Caki2 (cell line): Measurements from ENCODE around the gene FZD7. TPM values are rescaled to one million over a fixed set of nuclear protein-coding genes. Genes with fewer than 3 reads are reported as not detected.

Experiments used
- DNase-seq: peaks from one replicate; pipeline ENCODE4 v3.0.0-alpha.2; 2015; ENCODE audit warnings: low read depth
- in situ Hi-C: cut with HindIII; loops from 2 replicates; pipeline ENCODE4 v1.10.0; 2016; ENCODE audit warnings: low sequenced_read_pairs, low pct_unique_long_range_greater_than_20kb, mixed read lengths
- total RNA-seq: library from RNA; depleted of rRNA; stranded (reverse); fragments of >200 nt; shearing (Covaris generic); gene quantifications from 2 replicates; pipeline ENCODE4 v1.2.3, GENCODE V29; 2014; ENCODE audit warnings: low replicate concordance

FZD7 gene
- total RNA-seq, 1 experiment from 2014 or later: 83.2 TPM

- DNase-seq: no peak
- in situ Hi-C loops: no loop called here
Measured at GRCh38 chr2:202007983-202008354, 25.7 kb upstream of the FZD7 start.

- in situ Hi-C loops: no loop called here
- no peak for DNase-seq
Measured at GRCh38 chr2:202009019-202009481, 24.6 kb upstream of the FZD7 start.

GRCh38 chr2:202009581-202009980 lies 24.1 kb upstream of the FZD7 start:
- in situ Hi-C loops: no loop called here
- DNase-seq: no peak

- DNase-seq: no peak
- in situ Hi-C loops: no loop called here
Measured at GRCh38 chr2:202014318-202014717, 19.3 kb upstream of the FZD7 start.

- in situ Hi-C loops: no loop called here
- no peak for DNase-seq
Measured at GRCh38 chr2:202014759-202015211, 18.9 kb upstream of the FZD7 start.

- no peak for DNase-seq
- in situ Hi-C loops: no loop called here
Measured at GRCh38 chr2:202015471-202015870, 18.2 kb upstream of the FZD7 start.

GRCh38 chr2:202016579-202017227 lies 17.0 kb upstream of the FZD7 start:
- no peak for DNase-seq
- in situ Hi-C loops: no loop called here

GRCh38 chr2:202017940-202018339 lies 15.7 kb upstream of the FZD7 start:
- DNase-seq: no peak
- in situ Hi-C loops: no loop called here

- in situ Hi-C loops: no loop called here
Measured at GRCh38 chr2:202018950-202019349, 14.7 kb upstream of the FZD7 start.

GRCh38 chr2:202019689-202020450 lies 13.8 kb upstream of the FZD7 start:
- in situ Hi-C loops: no loop called here
- no peak for DNase-seq

More at GRCh38 chr2:202018950-202019349, 14.7 kb upstream of the FZD7 start:
- DNase-seq: no peak

GRCh38 chr2:202022755-202023154 lies 10.9 kb upstream of the FZD7 start:
- in situ Hi-C loops: no loop called here
- no peak for DNase-seq

GRCh38 chr2:202023198-202023903 lies 10.3 kb upstream of the FZD7 start:
- in situ Hi-C loops: no loop called here

GRCh38 chr2:202023904-202024266 lies 9.8 kb upstream of the FZD7 start:
- no peak for DNase-seq
- in situ Hi-C loops: no loop called here

More at GRCh38 chr2:202023198-202023903, 10.3 kb upstream of the FZD7 start:
- no peak for DNase-seq

- in situ Hi-C loops: no loop called here
- no peak for DNase-seq
Measured at GRCh38 chr2:202024871-202025270, 8.8 kb upstream of the FZD7 start.

- DNase-seq: no peak
- in situ Hi-C loops: no loop called here
Measured at GRCh38 chr2:202025816-202026215, 7.8 kb upstream of the FZD7 start.

- in situ Hi-C loops: no loop called here
- no peak for DNase-seq
Measured at GRCh38 chr2:202026507-202026906, 7.1 kb upstream of the FZD7 start.

GRCh38 chr2:202030691-202031090 lies 3.0 kb upstream of the FZD7 start:
- in situ Hi-C loops: no loop called here
- DNase-seq: no peak

- in situ Hi-C loops: no loop called here
- no peak for DNase-seq
Measured at GRCh38 chr2:202031246-202031951, 2.3 kb upstream of the FZD7 start.
